GM19328 (cell line): Measurements from ENCODE around the gene KCNJ10.

ENCODE experiments used
- ATAC-seq: cut with Tn5 transposase; IDR thresholded peaks from one replicate; pipeline ENCODE4 v1.9.1; 2021; ENCODE audit warnings: mild to moderate bottlenecking, moderate library complexity; ENCODE audit not compliant: unreplicated experiment

The KCNJ10 gene

GRCh38 chr1:160099716-160100375 lies 29.9 kb upstream of the KCNJ10 start:
- ATAC-seq: no peak

GRCh38 chr1:160098852-160099561 lies 29.0 kb upstream of the KCNJ10 start:
- peak; percentile 81 for ATAC-seq

DNA sequence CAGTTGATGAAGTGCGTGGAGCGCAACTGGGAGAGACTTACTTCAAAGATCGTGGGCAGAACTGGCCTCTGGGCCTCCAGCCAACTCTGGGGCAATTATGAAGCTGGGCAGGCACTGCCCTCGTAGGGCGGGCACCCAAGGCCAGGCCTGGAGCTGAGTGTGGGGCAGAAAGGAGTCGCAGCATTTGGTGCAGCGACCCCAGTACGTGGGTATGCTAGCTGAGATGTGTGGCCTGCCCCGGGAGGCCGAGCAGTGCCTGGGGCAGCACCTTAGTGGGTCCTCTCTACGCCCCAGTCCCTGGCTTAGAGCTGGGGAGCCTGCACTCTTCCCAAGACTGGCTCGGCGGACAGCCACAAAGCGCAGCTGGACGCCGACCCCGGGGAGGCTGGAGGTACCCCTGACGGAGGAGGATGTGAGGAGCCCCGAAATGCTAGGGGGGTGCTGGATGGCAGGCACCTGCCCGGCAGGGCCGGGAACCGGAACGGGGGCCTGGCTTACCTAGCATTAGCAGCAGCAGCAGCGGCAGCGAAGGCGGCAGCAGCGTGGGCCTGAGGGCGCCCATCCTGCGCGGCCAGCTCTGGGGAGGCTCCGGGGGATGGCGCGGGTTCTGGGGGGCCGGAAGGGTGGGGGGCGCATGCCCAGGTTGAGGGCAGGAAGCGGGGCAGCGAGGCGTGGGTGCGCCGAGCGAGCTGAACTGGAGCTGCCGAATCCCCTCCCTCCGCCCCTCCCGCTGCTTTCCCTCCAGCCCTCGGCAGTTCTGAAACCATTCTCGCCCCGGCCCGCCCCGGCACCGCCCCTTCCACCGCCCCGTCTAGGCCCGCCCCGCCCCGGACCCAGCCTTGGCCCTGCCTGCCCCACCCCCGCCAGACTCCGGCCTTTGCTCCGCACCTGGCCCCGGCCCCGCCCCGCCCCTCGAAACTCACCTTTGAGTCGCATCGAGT lies 28.2 kb upstream of the KCNJ10 start, which contains the start of gene IGSF8:
Gene IGSF8 (minus strand): TSS at position 709 of the 941 bp plus-strand sequence. CDS start 147 bp downstream, at position 562.
- ATAC-seq: peak; percentile 48

- ATAC-seq: no peak
Observed at GRCh38 chr1:160097151-160097910, 27.4 kb upstream of the KCNJ10 start.

DNA sequence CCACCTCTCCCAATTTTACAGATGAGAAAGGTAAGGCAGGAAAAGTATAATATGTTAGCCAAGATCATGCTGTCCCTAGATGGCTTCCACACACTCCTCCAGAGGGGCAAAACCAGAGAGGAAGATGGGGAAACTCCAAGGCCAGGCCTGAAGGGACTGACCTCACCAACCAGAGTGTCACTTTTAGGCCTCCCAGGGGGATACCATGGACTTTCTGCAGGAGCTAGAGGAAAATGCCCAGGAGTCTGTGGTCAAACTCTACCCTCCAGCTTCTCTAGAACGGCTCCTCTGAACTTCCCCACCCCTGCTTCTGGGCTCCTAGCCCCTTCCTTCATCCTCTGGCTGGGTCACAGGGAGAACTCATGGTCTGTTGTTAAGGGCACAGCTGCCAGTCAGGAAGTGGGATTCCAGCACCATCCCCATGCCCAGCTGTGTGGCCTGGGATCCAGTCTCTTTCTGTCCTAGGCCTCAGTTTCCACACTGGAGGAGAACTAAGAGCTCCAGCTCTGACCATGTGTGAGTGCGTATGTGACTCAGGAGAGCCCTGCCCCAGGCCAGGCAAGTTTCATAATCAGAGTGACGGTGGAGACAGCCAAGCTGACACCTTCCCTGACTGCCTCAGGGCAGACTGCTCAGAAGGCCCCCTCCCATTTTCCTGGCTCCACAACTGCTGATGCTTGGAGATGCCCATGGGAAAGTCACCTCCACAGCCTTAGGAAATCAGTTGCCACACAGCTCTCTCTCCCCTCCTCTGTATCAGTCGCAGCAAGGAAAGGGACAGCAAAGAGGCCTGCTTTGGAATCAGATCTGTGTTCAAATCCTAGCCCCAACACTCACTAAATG lies 26.5 kb upstream of the KCNJ10 start:
- ATAC-seq: no peak

DNA sequence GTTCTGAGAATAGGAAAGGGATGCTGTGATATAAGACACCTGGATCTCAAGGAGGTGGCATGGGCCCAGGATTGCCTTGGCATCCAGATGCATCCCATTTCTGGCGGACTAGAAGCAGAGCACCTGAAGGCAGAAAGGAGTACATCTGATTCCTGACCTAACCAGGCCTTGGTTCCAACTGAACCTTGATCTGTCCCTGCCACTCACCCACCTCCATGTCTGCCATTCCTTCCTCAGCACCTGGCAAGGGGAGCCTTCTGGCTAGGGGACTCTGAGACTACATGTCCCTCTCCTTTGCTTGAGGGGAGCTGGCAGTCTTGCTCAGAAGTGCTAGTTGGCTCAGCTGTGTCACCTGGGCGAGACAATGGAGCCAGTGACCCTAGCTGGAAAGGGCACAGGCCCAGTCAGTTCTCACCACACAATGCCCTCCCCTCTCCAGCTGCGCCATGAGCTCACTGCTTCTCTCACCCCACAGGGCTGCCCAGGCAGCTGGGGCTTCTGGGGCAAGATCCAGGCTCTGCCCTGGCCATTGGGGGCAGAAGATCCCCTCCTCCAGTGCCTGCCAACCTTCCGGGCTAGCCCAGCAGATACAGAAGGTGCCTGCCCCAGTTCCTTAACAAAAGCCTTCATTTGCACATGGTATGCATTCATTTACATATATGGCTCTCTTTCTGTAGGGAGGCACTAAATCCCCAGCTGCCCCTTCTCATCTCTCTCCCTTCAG lies 25.6 kb upstream of the KCNJ10 start:
- ATAC-seq: no peak

DNA sequence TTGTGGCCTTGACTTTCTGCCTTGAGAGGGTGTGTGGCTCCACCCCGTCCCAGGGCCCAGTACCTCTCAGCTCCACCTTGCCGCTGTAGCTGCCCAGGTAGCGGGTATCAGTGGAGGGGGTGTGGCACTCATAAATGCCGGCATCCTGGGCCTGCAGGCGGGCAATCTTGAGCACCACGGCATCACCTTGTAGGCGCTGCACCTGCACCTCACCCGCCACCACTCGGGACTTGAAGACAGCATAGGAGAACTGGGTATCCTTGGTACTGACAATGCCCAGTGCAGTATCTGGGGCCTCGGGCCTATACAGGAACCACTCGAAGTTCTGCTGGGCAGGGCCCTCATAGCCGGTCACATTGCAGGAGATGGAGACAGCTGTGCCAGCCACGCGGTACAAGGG lies 24.8 kb upstream of the KCNJ10 start:
- ATAC-seq: no peak

DNA sequence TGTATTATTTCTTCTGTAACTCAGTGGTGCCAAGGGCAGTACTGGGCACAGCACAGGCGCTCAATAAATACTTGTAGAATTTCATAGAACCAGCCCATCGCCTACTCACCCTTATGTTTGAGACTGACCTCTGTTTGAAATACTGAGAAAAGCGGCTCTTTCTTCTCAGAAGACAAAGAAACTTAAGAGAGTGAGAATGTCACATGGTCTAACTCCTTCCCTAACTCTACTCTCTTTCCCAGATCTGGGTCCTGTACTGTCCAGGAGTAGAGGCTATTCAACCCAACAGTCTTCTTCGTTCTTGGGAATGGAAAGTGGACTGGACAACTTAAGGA lies 24.3 kb upstream of the KCNJ10 start:
- ATAC-seq: no peak

DNA sequence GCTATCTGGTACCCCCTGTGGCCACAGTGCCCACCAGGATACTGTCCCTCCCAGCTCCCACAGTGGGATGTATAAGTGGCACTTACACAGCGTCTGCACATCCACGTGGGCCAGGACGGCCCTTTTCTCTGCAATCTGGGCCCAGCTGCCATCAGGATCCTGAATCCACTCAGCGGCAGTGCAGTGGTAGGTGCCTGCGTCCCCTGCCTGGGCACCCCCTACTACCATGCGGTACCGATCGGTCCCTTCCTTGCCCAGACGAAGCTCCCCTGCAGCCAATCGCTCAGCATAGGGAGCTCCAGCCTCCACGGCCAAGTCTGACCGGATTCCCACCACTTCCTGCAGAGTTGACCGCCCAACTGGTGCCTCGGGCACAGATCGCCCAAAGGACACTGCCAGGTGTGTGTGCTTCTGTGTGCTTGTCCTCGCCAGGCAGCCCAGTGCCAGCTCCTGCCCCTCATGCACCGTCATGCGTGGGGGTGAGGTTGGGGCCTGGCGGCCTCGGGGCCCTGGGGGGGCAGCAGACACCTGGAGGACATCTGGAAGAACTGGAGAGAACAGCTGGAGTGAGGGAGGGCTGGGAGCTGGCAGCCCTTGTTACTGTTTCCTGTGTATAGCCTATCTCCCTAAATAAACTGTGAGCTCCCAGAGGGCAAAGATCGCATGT lies 23.8 kb upstream of the KCNJ10 start:
- no peak for ATAC-seq

GRCh38 chr1:160093069-160093395 lies 23.1 kb upstream of the KCNJ10 start:
- no peak for ATAC-seq

DNA sequence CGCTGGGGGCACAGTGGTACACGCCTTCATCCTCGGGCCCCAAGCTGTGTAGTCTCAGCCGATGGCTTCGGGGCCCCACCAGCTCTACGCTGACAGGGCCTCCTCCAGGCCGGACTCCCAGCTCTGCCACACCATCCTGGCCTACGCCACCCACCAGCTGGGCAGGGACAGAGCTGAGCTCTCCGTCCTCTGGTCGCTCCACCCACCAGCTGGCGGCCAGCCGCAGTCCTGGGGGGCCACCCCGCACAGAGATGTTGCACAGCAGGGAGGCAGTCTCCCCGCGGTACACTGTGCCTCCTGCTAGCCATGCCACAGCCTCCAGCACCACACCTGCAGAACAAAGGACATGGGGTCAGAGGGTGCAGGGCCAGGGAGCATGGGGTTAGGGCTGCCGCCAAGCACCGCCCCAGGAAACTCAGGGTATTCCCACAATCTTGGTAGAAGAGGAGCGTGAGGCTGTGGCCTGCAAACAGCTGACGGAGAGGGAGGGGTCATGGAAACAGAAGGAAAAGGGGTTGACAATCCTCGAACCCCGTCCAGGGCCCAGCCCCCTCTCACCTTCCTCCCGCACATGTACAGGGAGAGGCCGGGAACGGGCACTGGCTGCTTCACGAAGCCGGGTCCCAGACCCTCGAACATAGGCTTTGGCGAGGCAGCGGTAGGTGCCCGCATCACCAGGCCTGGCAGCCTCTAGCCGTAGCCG lies 22.6 kb upstream of the KCNJ10 start:
- ATAC-seq: no peak

DNA sequence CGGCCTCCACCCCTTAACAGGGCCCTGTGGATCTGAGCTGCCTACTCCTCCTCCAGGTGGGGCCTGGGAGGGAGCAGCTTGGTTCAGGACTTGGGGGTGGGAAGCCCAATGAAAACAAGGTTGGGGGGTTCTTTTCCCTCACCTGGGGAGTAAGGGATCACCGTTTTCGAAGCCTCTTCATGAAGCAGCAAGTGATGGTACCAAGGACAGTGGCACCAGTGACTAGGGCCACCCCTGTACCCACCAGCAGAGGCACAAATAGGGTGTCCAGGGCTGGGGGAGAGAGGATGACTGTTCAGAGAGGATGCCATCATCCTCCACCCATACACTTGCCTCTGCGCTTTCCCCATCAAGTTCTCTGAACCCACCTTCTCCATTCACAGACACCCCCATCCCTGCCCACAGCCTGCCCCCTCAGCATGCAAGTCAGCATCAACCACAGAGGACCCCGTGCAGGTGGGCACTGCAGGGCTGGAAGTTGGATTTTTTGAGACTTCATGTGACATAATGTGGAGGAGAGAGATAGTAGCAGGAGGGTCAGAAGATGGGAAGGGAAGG lies 21.8 kb upstream of the KCNJ10 start:
- no peak for ATAC-seq

DNA sequence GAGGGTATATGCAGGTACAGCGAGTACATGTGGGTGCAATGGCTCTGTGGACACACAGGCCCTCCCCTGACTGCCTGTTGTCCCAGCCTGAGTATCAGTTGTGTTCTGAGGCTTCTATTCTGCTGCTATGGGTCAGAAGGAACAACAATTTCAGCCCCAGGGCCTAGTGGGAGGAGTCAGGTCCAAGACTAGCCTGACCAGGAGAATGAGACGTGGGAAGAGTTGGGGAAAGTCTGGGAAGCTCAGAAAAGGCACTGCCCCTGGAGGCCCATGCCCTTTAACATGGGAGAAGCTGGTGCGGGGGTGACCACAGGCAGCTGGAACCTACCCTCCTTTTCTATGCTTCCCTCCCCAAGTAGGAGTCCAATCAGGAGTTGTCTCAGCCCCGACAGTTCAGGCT lies 20.8 kb upstream of the KCNJ10 start:
- no peak for ATAC-seq

DNA sequence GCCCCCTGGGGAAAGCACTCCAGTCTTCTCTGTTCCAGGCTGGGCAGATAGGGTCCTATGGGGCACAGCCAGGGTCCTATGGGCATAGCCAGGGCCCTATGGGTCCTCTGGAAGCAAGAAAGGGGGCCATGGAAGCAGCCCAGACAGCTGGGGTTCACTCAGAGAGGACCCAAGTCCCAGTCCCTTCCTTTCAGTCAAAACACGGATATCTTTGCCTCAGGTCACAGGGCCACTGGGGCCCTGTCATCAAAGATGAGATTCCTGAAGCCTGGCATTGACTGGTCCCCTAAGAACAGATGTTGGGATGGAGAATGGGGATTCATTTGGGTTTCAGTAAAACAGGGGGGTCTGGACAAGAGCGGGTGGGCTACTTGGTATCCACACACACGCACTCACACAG lies 19.9 kb upstream of the KCNJ10 start:
- no peak for ATAC-seq

DNA sequence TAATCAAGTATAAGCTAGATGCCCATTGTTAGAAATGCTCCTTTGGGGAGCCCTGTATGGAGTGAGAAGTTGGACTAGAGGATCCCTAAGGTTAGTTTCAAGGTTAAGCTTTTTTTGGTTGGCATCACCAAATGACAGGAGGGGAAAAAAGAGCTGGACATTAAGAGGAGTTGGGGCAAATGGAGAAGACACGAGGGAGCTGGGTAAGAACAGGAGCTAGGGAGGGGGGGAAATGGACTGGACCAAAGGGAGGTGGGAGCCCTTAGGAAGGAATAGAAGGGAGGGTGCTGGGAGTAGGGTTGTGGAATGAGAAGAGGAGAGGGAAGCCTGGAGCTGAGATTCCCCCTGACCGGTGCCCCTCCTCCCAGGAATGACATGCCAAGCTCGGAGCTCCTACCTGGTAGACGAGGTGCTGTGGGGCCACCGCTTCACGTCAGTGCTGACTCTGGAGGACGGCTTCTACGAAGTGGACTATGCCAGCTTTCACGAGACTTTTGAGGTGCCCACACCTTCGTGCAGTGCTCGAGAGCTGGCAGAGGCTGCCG lies 17.2 kb upstream of the KCNJ10 start:
- ATAC-seq: no peak

DNA sequence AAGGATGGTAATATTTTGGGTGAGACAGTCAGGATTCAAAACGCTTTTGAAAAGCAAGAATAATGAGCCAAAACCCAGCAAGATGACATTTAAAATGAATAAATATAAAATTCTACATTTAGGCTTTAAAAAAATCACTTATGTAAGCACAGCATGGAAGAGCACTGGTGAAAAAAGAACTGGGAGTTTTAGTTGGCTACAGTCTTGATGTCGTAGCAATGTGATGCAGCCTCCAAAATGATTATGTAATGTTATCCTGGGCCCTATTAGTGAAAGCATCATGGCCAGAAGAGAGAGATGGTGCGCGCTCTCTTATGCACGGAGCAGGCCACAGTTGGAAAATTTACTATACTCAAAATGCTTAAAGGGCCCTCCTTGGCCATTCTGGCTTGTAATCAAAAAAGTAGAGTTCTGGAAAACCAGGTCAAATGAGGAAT lies 16.5 kb upstream of the KCNJ10 start:
- ATAC-seq: no peak

GRCh38 chr1:160085686-160086455 lies 15.9 kb upstream of the KCNJ10 start:
- no peak for ATAC-seq
